Activated naive CD4-positive, alpha-beta T cell treated with anti-CD3 and anti-CD28 coated beads, Interleukin-2, amount 50 U/mL, for 16 hours (primary cell): ENCODE measurements around the gene CREBBP.

ENCODE experiments used
- DNase-seq: peaks from one replicate; pipeline ENCODE4 v3.0.0-alpha.2; 2020

CREBBP gene

GRCh38 chr16:3789375-3790099, 91.0 kb downstream of the CREBBP start:
- no peak for DNase-seq

GRCh38 chr16:3788711-3789374, 91.7 kb downstream of the CREBBP start:
- no peak for DNase-seq

GRCh38 chr16:3787924-3788661, 92.4 kb downstream of the CREBBP start:
- DNase-seq, result no peak

- DNase-seq, result no peak
Observed at GRCh38 chr16:3785413-3785812, 95.1 kb downstream of the CREBBP start.

- DNase-seq, result no peak
Observed at GRCh38 chr16:3783516-3783915, 97.0 kb downstream of the CREBBP start.

GRCh38 chr16:3782566-3782965, 97.9 kb downstream of the CREBBP start:
- DNase-seq, result no peak

- no peak for DNase-seq
Observed at GRCh38 chr16:3781421-3781820, 99.1 kb downstream of the CREBBP start.

GRCh38 chr16:3780570-3780969, 99.9 kb downstream of the CREBBP start:
- no peak for DNase-seq

- DNase-seq, result no peak
Observed at GRCh38 chr16:3776316-3776715, 104.2 kb downstream of the CREBBP start.

- DNase-seq, result no peak
Observed at GRCh38 chr16:3774819-3775218, 105.7 kb downstream of the CREBBP start.

GRCh38 chr16:3774156-3774767, 106.3 kb downstream of the CREBBP start:
- DNase-seq, result no peak

GRCh38 chr16:3773663-3774062, 106.8 kb downstream of the CREBBP start:
- DNase-seq, result no peak

- DNase-seq, result no peak
Observed at GRCh38 chr16:3771513-3771912, 109.0 kb downstream of the CREBBP start.

- no peak for DNase-seq
Observed at GRCh38 chr16:3770530-3770929, 110.0 kb downstream of the CREBBP start.

- no peak for DNase-seq
Observed at GRCh38 chr16:3769942-3770341, 110.6 kb downstream of the CREBBP start.

- no peak for DNase-seq
Observed at GRCh38 chr16:3769013-3769412, 111.5 kb downstream of the CREBBP start.

GRCh38 chr16:3767333-3767986, 113.1 kb downstream of the CREBBP start:
- DNase-seq, result no peak

GRCh38 chr16:3766177-3766576, 114.3 kb downstream of the CREBBP start:
- DNase-seq, result no peak

GRCh38 chr16:3764409-3764808, 116.1 kb downstream of the CREBBP start:
- no peak for DNase-seq

GRCh38 chr16:3762107-3762750, 118.3 kb downstream of the CREBBP start:
- DNase-seq, result no peak

GRCh38 chr16:3761375-3762106, 119.0 kb downstream of the CREBBP start:
- no peak for DNase-seq

GRCh38 chr16:3760518-3760917, 120.0 kb downstream of the CREBBP start:
- DNase-seq, result no peak
